ENCODE results near the gene NVL.

Gene NVL

GRCh38 chr1:224193319-224193966 lies 136.5 kb downstream of the NVL start:
- no peak for DNase-seq (ENCODE audit: low read depth)

DNA sequence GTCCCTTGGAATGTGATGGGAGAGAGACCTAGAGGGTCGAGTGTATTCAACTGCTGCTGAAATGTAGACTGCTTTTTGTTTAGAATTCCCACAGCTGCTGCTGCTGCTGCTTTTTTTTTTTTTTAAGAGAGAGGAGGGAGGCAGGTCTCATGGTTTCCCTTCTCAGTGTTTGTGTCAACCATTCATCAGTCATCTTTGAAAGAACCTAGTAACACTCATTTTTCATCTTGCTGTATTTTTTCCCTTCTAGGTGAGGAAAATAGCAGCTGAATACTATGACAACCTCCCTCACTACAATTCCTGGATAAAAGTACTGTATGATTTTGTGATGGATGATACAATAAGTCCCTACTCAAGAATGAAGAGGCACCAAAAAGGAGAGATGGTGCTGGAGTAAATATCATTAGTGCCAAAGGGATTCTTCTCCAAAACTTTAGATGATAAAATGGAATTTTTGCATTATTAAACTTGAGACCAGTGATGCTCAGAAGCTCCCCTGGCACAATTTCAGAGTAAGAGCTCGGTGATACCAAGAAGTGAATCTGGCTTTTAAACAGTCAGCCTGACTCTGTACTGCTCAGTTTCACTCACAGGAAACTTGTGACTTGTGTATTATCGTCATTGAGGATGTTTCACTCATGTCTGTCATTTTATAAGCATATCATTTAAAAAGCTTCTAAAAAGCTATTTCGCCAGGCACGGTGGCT lies 137.7 kb downstream of the NVL start:
- no peak for DNase-seq (ENCODE audit: low read depth)

- no peak for DNase-seq (ENCODE audit: low read depth)
Measured at GRCh38 chr1:224189561-224189960, 140.4 kb downstream of the NVL start.

DNA sequence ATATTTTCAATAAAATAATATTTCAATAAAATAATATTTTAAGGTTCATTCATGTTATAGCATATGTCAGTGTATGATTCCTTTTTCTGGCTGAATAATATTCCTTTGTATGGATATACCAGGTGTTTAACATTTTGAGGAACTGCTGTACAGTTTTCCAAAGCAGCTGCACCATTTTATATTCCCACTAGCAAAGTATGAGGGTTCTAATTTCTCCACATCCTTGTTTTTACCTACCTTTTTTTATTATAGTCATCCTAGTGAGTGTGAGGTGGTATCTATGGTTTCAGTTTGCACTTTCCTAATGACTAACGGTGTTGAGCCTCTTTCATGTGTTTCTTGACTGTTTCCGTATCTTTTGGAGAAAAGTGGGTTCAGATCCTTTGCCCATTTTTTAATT lies 141.7 kb downstream of the NVL start:
- DNase-seq (ENCODE audit: low read depth): no peak

DNA sequence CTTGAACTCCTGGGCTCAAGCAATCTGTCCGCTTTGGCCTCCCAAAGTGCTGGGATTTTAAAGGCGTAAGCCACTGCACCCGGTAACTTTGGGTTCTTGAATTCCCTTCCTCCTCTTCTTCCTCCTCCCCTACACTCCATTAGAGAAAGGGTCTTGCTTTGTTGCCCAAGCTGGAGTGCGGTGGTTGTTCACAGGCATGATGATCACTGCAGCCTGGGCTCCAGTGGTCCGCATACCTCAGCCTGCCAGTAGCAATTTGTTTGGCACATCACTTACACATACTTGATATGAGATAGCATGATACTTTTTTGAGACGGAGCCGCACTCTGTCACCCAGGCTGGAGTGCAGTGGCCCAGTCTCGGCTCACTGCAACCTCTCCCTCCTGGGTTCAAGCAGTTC lies 144.8 kb downstream of the NVL start:
- no peak for DNase-seq (ENCODE audit: low read depth)

DNA sequence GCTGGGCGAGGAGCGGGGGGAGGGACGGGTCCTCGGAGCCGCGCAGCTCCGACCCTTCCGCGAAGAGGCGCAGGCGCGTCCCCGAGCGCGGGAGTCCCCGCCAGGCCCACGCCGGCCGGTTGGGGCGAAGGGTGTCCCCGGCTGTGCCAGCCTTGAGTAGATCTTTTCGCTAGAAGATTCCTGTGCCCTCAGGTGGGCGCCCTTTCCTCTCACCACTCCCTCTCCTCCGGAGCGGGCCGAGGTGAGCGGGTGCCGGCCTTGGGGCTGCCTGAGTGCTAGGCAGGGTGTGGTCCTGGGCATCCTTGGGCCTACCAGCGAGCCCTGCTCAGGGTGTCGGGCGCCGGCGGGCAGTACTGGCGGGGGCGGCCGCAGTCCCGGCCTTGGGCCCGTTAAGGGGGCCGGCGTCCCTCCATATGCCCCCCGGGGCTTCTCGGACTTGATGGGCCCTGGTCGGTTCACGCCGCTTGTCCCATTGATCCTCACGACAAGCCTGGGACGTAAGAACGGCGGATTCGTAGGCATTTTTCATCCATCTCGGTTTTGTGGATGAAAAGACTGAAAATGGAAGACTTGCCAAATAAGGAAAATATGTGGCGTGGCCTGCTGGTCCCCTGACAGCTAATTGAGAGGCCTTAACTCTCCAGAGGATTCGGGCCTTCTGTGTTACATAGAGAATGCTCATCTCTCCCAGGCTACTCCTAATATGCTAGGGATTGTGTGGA lies 146.2 kb downstream of the NVL start:
- DNase-seq (ENCODE audit: low read depth): peak; percentile 62

GRCh38 chr1:224182866-224183590 lies 146.9 kb downstream of the NVL start, which contains the start of gene DEGS1:
Gene DEGS1, plus strand, starts transcription at chr1:224183240. Its CDS starts 97 bp downstream, at chr1:224183337.
- DNase-seq (ENCODE audit: low read depth): peak; percentile 54

GRCh38 chr1:224182057-224182865 lies 147.7 kb downstream of the NVL start:
- DNase-seq (ENCODE audit: low read depth): no peak

- DNase-seq (ENCODE audit: low read depth): no peak
Measured at GRCh38 chr1:224181453-224181810, 148.5 kb downstream of the NVL start.

DNA sequence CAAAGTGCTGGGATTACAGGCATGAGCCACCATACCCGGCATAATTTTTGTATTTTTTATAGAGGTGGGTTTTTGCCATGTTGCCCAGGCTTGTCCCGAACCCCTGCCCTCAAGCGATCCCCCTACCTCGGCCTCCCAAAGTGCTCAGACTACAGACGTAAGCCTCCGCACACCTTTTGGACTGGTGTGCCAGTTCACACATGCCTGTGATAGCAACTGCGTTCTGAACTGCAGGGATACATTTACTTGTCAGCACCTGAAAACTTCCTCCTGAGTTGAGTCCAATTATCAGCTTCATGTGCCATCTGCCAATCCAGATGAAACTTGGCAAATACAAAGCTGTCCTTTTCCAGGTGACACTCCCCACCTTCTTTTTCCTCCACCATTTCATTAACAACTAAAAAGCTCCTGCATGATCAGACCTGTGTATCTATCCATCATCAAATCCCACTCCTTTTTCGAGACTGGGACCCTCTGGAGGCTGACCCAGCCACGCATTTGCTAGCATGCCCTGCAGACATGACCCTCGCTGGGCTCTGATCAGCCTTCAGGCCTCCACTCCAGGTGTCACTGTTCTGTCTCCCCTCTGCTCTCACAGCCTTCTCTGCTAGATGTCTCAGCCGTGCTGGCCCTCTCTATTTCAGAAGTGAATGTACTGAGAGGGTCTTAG lies 149.1 kb downstream of the NVL start:
- no peak for DNase-seq (ENCODE audit: low read depth)

DNA sequence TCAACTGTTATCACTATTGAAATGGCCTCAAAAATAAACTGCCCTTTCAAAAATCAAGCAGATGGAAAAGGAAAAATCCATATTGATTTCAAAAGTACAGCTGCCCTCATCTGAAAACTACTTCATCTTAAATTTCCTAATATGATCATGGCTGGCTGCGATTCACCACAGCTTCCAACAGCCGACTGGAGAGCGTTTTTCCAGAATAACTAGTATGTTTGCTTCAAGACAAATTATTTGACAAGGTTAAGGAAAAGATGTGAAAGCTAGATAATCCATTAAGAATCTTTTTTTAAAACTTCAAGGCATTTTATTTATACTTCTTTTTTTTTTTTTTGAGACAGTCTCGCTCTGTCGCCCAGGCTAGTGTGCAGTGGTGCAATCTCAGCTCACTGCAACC lies 151.1 kb downstream of the NVL start:
- no peak for DNase-seq (ENCODE audit: low read depth)

- DNase-seq (ENCODE audit: low read depth): no peak
Measured at GRCh38 chr1:224177356-224177999, 152.5 kb downstream of the NVL start.
